Glomerular endothelial cell (primary cell): ENCODE results near the gene CD1B. TPM values are rescaled to one million over a fixed set of nuclear protein-coding genes. Genes with fewer than 3 reads are reported as not detected.
"Not testable (repeated sequence)": the region's sequence is repeated elsewhere in the genome, so short reads cannot be mapped to it uniquely, and the experiment has no call there.

Experiments used
- DNase-seq: peaks from one replicate; pipeline ENCODE4 v3.0.0-alpha.2; 2011; ENCODE audit warnings: low read depth, low spot score; ENCODE audit errors: extremely low read depth
- total RNA-seq: library from RNA; depleted of rRNA; stranded (reverse); fragments of >200 nt; gene quantifications from 2 replicates; pipeline ENCODE4 v1.2.3, GENCODE V29; 2015

Gene CD1B
- total RNA-seq, 1 donor from 2014 or later = not detected

DNA sequence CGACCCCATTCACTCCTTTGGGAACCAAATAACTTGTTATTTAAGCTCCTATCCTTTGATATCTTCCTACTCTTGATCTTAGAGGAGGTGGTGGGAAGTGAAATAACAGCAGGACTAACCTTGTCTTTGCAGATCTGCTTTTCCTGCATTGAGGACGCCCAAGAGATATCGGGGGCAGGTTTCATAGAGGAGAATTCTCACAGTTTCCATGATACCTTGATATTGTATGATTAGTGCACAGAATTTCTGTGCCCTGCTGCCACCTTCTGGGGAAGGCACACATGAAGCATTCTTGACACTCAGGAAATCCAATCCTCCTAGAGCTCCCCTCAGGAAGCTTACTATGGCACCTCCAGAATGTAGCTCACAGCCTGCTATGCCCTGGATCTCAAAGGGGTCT, 1.6 kb downstream of the CD1B start:
- DNase-seq = no peak

DNA sequence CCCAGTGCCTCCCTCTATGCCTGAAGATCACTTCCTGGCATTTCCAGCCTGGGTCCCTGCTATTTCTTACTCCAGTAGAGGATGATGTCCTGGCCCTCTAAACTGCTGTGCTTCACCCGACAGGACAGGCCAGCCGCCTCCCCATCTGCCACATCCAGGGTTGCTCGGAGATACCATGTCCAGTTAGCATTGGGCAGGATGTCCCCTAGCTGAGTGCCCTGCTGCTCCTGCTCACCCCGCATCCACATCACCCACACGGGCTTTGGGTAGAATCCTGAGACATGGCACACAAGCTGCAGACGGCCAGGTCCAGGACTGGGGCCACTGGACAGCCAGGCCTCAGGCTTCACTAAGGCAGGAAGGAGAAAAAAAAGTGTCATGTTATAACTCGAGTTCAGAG, 2.0 kb downstream of the CD1B start:
- no peak for DNase-seq

DNA sequence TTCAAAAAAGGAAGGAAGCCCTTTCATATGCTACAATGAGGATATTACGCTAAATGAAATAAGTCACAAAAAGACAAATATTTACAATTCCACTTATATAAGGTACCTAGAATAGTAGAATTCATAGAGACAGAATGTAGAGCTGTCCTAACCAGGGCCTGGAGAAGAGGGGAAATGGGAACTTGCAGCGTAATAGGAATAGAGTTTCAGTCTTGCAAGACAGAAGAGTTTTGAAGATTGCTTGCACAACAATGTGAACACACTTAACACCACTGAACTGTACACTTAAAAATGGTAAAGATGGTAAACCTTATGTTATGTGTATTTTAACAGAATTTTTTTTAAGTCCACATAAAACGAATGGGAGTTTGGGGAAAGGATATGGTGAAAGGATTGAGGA, 2.9 kb downstream of the CD1B start:
- DNase-seq = no peak

DNA sequence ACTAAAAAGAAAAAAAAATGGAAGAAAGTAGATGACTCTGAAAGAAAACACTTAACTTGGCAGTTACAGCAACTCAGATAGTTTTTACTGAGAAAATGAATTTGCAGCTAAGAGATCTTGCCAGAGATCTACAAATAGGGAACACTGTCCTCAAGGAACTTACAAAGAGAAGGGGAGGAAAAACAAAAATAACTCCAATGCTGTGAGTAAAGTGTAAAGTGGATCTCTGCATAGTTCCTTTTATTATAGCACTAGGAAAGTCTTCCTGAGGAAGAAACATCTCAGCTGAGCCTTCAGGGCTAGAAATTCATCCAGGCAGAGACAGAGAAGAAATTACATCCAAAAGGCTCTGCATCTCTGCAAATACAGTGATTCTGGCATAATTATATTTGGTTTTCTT, 3.9 kb downstream of the CD1B start:
- DNase-seq = no peak

DNA sequence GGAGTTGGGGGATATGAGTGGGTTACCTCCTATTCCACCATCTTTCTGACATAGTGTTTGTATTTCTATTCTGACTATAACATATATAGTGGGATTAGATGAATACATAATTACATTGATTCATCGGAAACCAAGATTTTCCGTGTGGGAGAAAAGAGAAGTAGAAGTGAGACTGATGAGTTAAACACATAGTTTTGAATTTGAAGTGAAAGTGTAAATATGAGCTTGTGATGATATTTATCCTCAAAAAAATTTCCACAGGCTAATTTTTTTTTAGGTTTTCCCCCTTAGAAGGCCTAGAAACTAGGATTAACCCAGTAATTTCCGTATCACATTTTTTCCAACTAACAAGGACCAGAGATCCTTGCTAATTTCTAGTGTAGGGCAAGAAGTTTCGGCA, 6.9 kb downstream of the CD1B start:
- DNase-seq = no peak

DNA sequence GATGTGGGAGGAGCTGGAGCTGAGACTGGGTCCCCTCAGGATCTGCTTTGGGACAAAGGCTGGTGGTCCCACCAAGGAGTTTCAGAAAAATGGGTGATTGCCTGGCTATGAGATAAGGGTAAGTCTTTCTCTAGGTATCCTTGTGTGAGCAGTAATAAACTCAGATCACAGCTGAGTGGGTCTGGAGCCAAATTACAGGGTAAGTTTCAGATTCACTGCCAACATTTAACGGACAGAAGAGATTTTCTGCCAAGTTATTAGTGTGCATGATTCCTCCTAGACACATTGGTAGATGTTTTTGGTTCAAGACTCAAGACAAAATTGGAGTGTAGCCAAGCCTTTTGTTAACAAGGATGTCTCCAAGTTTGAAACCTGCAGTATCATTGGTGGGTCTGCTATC, 7.5 kb downstream of the CD1B start:
- DNase-seq = no peak

DNA sequence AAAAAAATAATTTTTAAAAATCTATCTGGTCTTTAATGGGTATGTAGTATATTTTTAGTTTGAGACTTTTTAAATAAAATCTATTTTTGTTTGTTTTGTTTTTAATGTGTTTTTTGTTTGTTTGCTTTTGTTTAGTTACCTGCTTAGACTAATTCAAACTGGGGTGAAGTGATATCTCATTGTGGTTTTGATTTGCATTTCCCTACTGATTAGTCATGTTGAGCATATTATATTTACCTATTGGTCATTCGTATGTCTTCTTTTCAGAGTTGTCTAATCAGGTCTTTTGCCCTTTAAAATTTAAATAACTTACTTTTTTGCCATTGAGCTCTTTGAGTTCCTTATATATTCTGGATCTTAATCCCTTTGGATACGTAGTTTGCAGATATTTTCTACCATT, 20.3 kb downstream of the CD1B start:
- DNase-seq = no peak

DNA sequence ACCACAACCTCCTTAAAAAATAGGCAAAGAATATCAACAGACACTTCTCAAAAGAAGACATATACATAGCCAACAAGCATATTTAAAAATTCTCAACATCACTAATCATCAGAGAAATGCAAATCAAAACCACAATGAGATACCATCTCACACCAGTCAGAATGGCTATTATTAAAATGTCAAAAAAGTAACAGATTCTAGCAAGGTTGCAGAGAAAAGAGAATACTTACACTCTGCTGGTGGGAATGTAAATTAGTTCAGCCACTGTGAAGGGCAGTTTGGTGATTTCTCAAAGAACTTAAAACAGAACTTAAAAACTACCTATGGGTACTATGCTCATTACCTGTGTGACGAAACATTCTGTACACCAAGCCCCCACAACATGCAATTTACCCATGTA, 20.7 kb downstream of the CD1B start:
- no peak for DNase-seq

DNA sequence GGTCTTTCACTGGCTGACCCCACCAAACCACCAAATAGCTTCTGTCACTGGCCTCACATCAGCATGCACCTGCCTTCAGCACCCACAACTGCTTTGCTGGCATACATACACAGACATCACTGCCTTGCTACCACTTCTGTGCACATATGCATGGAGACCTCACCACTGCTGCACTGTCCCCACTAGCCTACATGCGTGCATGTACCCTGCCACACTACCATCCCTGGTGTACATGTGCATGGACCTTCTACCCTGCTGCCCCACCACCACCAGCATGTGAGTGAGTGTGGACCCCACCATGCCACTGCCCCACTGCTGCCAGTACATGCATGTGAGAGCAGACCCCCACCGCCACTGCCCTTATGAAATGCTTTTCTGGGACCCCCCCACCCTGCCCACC, 35.5 kb downstream of the CD1B start:
- no peak for DNase-seq

DNA sequence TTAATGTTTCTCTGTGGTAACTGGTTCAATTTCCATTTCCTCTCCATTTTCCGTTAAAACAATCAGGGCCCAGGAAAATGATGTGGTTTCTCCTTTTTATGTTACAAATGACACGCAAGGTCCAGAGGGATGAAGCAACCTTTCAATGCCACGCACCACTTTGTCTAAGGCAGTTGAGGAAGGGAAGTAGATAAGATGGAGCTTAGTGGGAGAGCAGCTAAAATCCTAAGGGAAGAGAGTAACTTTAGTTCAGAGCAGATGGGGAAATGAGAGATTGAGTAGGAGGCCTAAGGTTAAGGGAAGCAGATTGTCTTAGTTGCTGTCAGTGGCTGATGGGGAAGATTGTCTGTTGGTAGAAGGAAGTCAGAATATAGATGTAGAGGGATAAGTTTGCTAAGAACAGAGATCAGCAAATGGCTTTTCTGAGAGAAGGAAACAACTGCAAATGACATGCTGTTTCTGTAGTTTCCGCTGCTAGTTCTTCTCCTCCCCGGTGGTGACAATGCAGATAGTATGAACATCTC, 40.9 kb downstream of the CD1B start:
- DNase-seq = no peak

DNA sequence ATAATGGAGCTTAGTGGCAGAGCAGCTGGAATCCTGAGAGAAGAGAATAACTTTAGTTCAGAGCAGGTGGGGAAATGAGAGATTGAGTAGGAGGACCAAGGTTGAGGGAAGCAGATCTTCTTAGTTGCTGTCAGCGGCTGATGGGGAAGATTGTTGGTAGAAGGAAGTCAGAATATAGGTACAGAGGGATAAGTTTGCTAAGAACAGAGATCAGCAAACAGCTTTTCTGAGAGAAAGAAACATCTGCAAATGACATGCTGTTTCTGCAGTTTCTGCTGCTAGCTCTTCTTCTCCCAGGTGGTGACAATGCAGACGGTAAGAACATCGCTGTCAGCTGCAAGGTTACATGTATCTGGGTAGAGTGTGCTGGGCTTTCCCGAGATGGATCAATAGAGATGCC, 41.5 kb downstream of the CD1B start, which contains the start of gene CD1C:
CD1C (plus strand) TSS at position 113 of the 400 bp plus-strand sequence; CDS start at position 255, 142 bp downstream.
- no peak for DNase-seq

DNA sequence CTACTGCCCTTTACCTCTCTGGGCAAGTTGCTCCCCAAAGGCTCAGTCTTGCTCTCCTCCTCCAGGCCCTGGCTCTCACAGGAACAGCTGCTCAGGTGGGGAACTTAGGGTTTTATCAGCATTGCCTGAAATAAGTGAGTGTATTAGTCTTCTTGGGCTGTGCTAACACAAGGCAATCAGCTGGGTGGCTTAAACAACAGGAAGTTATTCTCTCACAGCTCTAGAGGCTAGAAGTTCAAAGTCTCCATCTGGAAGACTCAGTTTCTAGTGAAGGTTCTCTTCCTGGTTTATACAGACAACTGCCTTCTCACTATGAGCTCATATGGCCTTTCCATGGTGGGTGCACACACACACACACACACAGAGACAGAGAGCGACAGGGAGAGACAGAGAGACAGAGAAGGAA, 44.4 kb downstream of the CD1B start:
- no peak for DNase-seq

DNA sequence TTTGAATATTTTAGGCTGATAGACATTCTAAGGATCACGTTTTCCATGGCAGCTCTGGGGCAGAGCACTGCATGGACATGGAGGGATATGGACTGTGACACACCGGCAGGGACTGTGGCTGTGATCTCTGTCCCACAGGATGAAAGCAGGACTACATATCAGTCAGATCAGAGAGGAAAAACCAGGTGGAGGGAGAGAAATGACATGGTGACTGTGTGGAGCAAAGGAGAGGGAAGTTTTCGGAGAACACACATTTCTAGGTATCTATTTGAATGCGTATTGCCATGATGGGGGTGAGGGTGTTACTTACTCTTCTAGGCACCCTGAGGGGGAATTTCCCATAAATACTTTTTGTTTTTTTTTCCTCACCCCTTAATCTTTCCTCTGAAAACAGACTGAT, 44.8 kb downstream of the CD1B start:
- no peak for DNase-seq

DNA sequence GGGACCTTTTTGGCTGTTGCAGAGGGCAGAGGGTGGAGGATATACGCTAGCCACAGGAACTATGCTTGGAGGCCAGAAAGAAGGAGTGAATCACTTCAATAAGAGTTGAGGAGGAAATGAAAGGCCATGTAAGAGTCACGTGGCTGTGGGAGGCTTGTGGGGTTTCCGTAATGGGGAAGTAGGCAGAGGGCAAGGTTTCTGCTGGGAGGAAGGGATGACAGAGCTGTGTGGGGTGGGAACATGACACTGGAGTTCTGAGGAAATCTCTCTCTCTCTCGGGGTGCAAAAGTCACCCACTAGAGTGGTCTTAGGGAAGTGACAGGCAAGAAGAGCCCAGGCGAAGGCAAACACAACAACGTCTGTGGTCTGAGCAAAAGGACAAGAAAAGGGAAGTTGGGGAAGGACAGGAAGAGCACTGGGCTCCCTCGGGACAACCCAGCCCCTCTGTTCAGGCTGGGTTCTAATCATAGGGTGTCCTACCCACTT, 45.5 kb downstream of the CD1B start:
- DNase-seq = no peak

DNA sequence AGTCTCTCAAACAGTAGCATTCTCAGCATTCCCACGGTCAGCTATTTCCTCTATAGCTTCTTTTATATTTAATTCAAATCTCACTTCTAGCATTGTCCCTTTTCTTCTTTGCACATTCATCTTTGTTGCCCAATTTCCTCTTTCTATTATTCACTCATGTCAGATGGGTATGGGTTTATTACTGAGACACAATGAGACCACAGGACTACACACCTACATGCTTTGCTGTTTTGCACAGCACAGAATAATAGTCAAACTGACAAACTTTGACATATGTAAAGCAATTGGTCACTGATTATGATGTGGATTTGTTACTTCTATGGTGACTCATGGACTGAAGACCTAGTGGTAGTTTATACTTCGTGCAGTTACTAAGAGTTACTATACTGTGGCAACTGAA, 47.4 kb downstream of the CD1B start:
- no peak for DNase-seq

DNA sequence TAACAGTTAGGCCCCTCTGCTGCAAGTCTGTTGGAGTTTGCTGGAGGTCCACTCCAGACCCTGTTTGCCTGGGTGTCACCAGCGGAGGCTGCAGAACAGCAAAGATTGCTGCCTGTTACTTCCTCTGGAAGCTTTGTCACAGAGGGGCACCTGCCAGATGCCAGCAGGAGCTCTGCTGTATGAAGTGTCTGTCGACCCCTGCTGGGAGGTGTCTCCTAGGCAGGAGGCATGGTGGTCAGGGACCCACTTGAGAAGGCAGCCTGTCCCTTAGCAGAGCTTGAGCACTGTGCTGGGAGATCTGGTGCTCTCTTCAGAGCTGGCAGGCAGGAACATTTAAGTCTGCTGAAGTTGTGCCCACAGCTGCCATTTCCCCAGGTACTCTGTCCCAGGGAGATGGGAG, 48.9 kb downstream of the CD1B start:
- not testable (repeated sequence) for DNase-seq

Other genes starting within 250 kb of the CD1B start
- 0.06 TPM in 1 of 2 replicates, not detected in the other for gene CD1D, start 150.6 kb downstream of the CD1B start, total RNA-seq
- not detected in 2 replicates for gene CD1A, start 77.1 kb downstream of the CD1B start, total RNA-seq
- gene CD1C, start 41.6 kb downstream of the CD1B start, total RNA-seq = not detected in 2 replicates
- gene CD1E, start 22.4 kb upstream of the CD1B start, total RNA-seq = not detected in 2 replicates
- gene OR10T2, start 67.9 kb upstream of the CD1B start, total RNA-seq = not detected in 2 replicates
- gene OR10K2, start 94.7 kb upstream of the CD1B start, total RNA-seq = not detected in 2 replicates
- not detected in 2 replicates for gene OR10K1, start 130.3 kb upstream of the CD1B start, total RNA-seq
- not detected in 2 replicates for gene OR10R2, start 140.7 kb upstream of the CD1B start, total RNA-seq
- not detected in 2 replicates for gene OR6Y1, start 222.9 kb upstream of the CD1B start, total RNA-seq
- gene OR6P1, start 239.0 kb upstream of the CD1B start, total RNA-seq = not detected in 2 replicates
- not detected in 2 replicates for gene OR10X1, start 248.4 kb upstream of the CD1B start, total RNA-seq